ENCODE measurements around the gene PATZ1.

GRCh38 chr22:31300896-31301295 lies 45.2 kb downstream of the PATZ1 start:
- TF ChIP-seq, protein P1, sequence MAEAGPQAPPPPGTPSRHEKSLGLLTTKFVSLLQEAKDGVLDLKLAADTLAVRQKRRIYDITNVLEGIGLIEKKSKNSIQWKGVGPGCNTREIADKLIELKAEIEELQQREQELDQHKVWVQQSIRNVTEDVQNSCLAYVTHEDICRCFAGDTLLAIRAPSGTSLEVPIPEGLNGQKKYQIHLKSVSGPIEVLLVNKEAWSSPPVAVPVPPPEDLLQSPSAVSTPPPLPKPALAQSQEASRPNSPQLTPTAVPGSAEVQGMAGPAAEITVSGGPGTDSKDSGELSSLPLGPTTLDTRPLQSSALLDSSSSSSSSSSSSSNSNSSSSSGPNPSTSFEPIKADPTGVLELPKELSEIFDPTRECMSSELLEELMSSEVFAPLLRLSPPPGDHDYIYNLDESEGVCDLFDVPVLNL (CRISPR knock-in tag; IDR thresholded peaks at IDR 0.05; ENCODE audit: low read depth): no peak
- TF ChIP-seq HCFC1 (IDR thresholded peaks at IDR 0.05; ENCODE audit: low read depth, low read length) (no peak), HDAC8 (tag; IDR thresholded peaks at IDR 0.05) (no peak), ELK1 (CRISPR knock-in tag; IDR thresholded peaks at IDR 0.05) (no peak), EP300 (IDR thresholded peaks at IDR 0.05; ENCODE audit: low read length) (no peak), ZNF778 (CRISPR knock-in tag; IDR thresholded peaks at IDR 0.05) (no peak), SP1 (CRISPR knock-in tag; IDR thresholded peaks at IDR 0.05) (no peak), ZBTB33 (CRISPR knock-in tag; IDR thresholded peaks at IDR 0.05) (no peak), FOXJ3 (CRISPR knock-in tag; IDR thresholded peaks at IDR 0.05) (no peak), PHF8 (IDR thresholded peaks at IDR 0.05; ENCODE audit: borderline replicate concordance, low read length) (no peak), TOE1 (IDR thresholded peaks at IDR 0.05; ENCODE audit: borderline replicate concordance) (no peak), TOE1 (CRISPR knock-in tag; IDR thresholded peaks at IDR 0.05; ENCODE audit: borderline replicate concordance, low read depth) (no peak)
- TF ChIP-seq, protein P2, sequence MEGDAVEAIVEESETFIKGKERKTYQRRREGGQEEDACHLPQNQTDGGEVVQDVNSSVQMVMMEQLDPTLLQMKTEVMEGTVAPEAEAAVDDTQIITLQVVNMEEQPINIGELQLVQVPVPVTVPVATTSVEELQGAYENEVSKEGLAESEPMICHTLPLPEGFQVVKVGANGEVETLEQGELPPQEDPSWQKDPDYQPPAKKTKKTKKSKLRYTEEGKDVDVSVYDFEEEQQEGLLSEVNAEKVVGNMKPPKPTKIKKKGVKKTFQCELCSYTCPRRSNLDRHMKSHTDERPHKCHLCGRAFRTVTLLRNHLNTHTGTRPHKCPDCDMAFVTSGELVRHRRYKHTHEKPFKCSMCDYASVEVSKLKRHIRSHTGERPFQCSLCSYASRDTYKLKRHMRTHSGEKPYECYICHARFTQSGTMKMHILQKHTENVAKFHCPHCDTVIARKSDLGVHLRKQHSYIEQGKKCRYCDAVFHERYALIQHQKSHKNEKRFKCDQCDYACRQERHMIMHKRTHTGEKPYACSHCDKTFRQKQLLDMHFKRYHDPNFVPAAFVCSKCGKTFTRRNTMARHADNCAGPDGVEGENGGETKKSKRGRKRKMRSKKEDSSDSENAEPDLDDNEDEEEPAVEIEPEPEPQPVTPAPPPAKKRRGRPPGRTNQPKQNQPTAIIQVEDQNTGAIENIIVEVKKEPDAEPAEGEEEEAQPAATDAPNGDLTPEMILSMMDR (IDR thresholded peaks at IDR 0.05 in 2 of 3, conservative IDR thresholded peaks at IDR 0.05 in 1 of 3; ENCODE audit: insufficient read depth in 2 of 3, low read depth in 1 of 3, low read length in 3 of 3): no peak

Measured in K562 (cell line).